ENCODE results near the gene FNDC4. TPM values are rescaled to one million over a fixed set of nuclear protein-coding genes. Genes with fewer than 3 reads are reported as not detected.

The FNDC4 gene
- total RNA-seq, 1 donor from 2014 or later = 2.0 TPM

DNA sequence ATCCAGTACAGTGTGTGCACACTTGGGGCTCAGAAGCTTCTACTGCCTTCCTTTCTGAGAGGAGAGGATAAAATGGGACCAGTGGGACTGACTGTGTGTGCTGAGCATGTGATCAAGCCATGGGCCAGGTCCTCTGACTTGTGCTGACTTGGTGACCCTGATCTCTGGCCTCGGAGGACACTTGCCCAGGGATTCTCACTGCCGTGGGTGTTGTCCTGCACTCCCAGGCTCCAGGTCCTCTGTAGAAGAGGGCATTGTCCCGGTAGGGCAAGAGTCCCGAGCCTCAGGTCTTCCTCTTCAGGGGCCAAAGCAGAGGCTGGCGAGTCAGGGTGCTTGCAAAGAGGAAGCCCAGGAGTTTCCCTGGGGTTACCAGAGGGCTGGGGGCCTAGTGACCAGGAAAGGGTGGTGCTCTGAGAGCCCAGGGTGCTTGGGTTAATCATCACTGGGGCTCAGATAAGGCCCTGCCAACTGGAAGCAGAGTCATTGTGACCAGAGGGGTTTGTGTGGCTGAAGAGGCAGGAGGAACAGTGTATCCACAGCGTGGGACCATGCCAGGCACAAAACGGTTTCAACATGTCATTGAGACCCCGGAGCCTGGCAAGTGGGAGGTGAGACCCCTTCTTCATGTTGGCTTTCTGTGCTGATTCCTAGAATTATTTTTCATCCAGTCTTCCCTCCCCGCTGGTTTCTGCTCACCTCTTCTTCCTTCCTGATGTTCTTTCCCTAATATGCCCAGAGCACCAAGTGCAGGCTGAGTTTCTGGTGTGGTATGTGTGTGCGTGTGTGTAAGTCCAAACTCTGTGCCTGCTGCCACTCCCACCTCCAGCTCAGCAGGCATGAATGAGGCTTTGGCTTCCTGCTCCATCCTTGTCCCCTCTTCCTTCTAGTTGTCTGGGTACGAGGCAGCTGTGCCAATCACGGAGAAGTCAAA, 1.6 kb upstream of the FNDC4 start, which contains the start of gene GCKR:
GCKR (plus strand) TSS at position 483 of the 931 bp plus-strand sequence; CDS start at position 549, 66 bp downstream.
- peaks cover 11% of the 10 kb centered on the region for H3K4me1 ChIP-seq
- no peak within 1 kb of the TSS for H3K4me3 ChIP-seq
- H3K9me3 ChIP-seq = no peaks in the 10 kb centered on the region
- no peaks in the 10 kb centered on the region for H3K36me3 ChIP-seq
- TF ChIP-seq, protein P1, sequence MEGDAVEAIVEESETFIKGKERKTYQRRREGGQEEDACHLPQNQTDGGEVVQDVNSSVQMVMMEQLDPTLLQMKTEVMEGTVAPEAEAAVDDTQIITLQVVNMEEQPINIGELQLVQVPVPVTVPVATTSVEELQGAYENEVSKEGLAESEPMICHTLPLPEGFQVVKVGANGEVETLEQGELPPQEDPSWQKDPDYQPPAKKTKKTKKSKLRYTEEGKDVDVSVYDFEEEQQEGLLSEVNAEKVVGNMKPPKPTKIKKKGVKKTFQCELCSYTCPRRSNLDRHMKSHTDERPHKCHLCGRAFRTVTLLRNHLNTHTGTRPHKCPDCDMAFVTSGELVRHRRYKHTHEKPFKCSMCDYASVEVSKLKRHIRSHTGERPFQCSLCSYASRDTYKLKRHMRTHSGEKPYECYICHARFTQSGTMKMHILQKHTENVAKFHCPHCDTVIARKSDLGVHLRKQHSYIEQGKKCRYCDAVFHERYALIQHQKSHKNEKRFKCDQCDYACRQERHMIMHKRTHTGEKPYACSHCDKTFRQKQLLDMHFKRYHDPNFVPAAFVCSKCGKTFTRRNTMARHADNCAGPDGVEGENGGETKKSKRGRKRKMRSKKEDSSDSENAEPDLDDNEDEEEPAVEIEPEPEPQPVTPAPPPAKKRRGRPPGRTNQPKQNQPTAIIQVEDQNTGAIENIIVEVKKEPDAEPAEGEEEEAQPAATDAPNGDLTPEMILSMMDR (IDR thresholded peaks at IDR 0.05) = no peak
- ATAC-seq (peak; percentile 40), DNase-seq (no peak)
- H3K27ac ChIP-seq = no peak within 1 kb of the TSS
- intact Hi-C loops (cut with DNase I) = no loop called here
- H3K27me3 ChIP-seq = peaks cover 4% of the 10 kb centered on the region

DNA sequence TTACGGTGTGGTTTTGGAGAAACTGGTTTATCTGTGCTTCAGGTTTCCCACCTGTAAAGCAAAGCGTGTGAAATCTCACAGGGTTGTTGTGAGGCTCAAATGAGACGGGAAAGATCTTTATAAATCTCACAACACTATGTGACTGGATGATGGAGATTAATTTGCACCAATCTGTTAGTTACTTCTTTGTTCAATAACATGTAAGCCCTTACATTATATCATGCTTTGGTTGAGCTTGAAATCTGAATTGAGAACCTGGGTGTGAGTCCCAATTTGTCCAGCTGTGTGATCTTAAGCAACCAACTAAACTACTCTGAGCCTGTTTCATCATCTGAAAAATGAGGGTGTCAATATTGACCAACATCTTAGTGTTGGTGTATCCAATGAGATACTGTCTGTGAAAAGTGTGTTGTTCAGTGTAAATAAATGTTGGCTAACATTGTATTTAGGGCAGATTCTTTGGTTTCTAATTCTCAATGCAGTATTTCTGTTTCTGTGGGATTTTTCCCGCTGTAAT, 898 bp upstream of the FNDC4 start:
- H3K27ac ChIP-seq = no peak overlapping the region

DNA sequence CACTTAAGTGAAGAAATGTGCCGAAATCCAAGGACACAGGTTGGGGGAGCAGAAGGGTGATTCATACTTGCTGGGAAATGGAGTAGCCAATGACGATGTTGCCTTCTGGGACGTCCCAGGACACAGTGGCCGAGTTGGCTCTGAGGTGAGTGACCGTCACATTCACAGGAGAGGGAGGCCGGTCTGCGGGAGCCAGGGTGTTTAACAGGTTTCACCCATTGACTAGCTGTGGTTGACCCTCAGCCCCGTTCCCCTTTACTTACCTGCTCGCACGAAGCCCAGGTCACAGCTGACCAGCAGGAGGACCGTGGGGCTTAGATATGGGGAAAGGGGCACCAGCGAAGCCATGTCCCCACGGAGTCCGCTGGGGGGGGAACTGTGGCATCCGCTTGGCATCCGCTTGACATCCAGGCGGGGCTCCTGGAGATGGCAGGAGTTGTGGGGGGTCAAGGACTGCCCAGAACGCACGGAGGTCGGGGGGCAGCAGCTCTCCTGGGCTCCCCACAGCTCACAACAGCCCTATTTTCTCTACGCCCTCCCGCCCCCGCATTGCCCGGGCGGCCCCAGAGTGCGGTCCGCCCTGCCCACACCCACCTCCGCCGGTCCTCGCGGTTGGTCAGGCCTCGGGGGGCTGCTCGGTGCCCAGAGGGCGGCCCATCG, 586 bp downstream of the FNDC4 start:
- H3K27ac ChIP-seq = no peak overlapping the region
- no peak for DNase-seq
- intact Hi-C loops (cut with DNase I) = no loop called here

More for the DNA sequence above, 898 bp upstream of the FNDC4 start:
- no peaks in the 10 kb centered on the region for H3K36me3 ChIP-seq
- DNase-seq = no peak
- no peaks in the 10 kb centered on the region for H3K9me3 ChIP-seq
- peaks cover 4% of the 10 kb centered on the region for H3K27me3 ChIP-seq
- no peak for ATAC-seq
- H3K4me1 ChIP-seq = peaks cover 11% of the 10 kb centered on the region
- intact Hi-C loops (cut with DNase I) = no loop called here
- no peak overlapping the region for H3K4me3 ChIP-seq
- TF ChIP-seq, protein P1 (IDR thresholded peaks at IDR 0.05) = no peak

DNA sequence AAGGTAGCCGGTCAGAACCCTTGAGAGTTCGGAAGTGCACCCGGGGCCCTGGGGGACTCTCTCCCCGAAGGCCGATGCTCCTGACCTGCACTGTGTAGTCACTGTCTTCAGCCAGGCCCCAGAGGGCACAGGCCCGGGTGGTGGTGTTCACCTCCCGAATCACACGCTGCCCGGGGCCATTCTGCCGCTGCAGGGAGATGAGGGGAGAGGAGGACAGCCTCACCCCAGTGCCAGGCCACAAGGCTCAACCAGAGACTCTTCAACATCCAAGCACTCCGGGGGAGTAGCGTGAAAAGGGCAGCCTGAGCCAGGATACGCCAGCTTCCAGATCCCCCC, 1.1 kb downstream of the FNDC4 start:
- Histone ChIP-seq H3K4me3 (no peak overlapping the region), H3K27ac (no peak overlapping the region), H3K4me1 (peaks cover 15% of the 10 kb centered on the region), H3K9me3 (no peaks in the 10 kb centered on the region), H3K27me3 (peaks cover 4% of the 10 kb centered on the region), H3K36me3 (no peaks in the 10 kb centered on the region)
- TF ChIP-seq, protein P1 (IDR thresholded peaks at IDR 0.05) = no peak
- ATAC-seq = no peak
- DNase-seq = no peak
- intact Hi-C loops (cut with DNase I) = no loop called here

More for the DNA sequence above, 586 bp downstream of the FNDC4 start:
- Histone ChIP-seq H3K36me3 (no peaks in the 10 kb centered on the region), H3K4me1 (peaks cover 15% of the 10 kb centered on the region), H3K9me3 (no peaks in the 10 kb centered on the region), H3K4me3 (peak overlapping the region; percentile 58), H3K27me3 (peaks cover 4% of the 10 kb centered on the region)
- TF ChIP-seq, protein P1 (IDR thresholded peaks at IDR 0.05) = no peak
- ATAC-seq = peak; percentile 2

DNA sequence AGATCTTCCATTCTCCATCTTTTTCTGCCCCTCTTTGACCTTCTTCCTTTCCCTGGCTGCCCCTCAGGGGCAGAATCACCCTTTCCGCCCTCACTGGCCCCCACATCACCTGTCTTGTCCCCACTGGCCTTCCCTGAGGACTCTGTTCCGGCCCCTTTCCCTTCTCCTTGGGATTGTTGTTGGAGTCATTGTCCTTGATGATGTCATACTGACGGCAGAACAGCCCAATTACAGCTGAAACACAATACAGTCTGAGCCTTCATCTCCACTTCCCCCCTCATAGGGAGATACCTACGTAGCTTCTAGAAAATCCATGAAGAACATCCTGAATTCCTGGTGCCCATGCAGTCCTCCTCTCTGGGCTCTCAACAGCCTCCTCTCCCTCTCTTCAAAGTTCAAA, 2.4 kb downstream of the FNDC4 start:
- ATAC-seq (no peak), DNase-seq (no peak)
- no peak overlapping the region for H3K27ac ChIP-seq
- TF ChIP-seq, protein P1 (IDR thresholded peaks at IDR 0.05) = no peak
- peaks cover 15% of the 10 kb centered on the region for H3K4me1 ChIP-seq
- intact Hi-C loops (cut with DNase I) = no loop called here
- no peaks in the 10 kb centered on the region for H3K36me3 ChIP-seq
- H3K27me3 ChIP-seq = peaks cover 4% of the 10 kb centered on the region
- no peak overlapping the region for H3K4me3 ChIP-seq
- H3K9me3 ChIP-seq = no peaks in the 10 kb centered on the region

Measured in upper lobe of right lung (tissue), 1 donor.